HG02759 (cell line): ENCODE data around the gene ARHGAP8.
"Not testable (repeated sequence)": the region's sequence is repeated elsewhere in the genome, so short reads cannot be mapped to it uniquely, and the experiment has no call there.

ENCODE experiments used
- ATAC-seq: cut with Tn5 transposase; IDR thresholded peaks from one replicate; pipeline ENCODE4 v1.9.1; 2021; ENCODE audit warnings: mild to moderate bottlenecking, moderate library complexity; ENCODE audit not compliant: unreplicated experiment

Gene ARHGAP8

DNA sequence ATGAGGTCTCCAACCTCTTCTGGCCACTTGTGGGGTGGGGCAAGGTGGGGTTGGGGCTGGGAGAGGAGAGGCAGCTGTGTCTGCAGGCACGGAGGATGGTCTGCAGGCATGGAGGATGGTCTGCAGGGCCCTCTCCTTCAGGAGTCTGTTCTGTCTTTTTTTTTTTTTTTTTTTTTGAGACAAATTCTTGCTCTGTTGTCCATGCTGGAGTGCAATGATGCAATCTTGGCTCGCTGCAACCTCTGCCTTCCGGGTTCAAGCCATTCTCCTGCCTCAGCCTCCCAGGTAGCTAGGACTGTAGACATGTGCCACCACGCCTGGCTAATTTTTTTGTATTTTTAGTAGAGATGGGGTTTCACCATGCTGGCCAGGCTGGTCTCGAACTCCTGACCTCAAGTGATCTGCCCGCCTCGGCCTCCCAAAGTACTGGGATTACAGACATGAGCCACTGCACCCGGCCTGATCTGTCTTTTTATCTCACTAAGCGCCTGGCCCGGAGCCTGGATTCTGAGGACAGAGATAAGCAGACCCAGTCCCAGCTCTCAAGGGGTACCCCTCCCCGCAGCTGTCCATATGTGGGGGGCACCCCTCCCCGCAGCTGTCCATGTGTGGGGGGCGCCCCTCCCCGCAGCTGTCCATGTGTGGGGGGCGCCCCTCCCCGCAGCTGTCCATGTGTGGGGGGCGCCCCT lies 47.7 kb downstream of the ARHGAP8 start:
- not testable (repeated sequence) for ATAC-seq

- ATAC-seq, result no peak
Measured at GRCh38 chr22:44801476-44801875, 49.1 kb downstream of the ARHGAP8 start.

- ATAC-seq, result no peak
Measured at GRCh38 chr22:44802071-44802700, 49.8 kb downstream of the ARHGAP8 start.

DNA sequence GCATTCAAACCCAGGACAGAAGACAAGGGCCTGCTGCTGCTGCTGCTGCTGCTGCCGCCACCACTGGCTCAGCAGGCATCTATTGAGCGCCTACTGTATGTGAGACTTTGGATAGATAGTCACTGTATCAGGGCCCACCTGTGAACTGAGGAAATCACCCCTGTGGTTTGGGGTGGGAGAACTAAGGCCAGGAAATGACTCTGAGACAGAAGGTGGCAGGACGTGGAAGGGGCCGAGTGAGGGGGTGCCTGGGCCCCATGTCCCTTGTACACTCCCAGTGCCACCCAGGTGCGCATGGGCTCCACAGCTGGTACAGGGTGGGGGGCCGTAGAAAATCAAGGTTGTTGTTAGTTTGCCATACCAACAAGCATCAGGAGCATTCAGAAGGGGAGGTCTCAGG lies 50.6 kb downstream of the ARHGAP8 start:
- ATAC-seq, result no peak

GRCh38 chr22:44804327-44804726 lies 52.0 kb downstream of the ARHGAP8 start:
- no peak for ATAC-seq

GRCh38 chr22:44805711-44806110 lies 53.3 kb downstream of the ARHGAP8 start:
- ATAC-seq, result no peak

- ATAC-seq, result no peak
Measured at GRCh38 chr22:44807232-44807631, 54.9 kb downstream of the ARHGAP8 start.

DNA sequence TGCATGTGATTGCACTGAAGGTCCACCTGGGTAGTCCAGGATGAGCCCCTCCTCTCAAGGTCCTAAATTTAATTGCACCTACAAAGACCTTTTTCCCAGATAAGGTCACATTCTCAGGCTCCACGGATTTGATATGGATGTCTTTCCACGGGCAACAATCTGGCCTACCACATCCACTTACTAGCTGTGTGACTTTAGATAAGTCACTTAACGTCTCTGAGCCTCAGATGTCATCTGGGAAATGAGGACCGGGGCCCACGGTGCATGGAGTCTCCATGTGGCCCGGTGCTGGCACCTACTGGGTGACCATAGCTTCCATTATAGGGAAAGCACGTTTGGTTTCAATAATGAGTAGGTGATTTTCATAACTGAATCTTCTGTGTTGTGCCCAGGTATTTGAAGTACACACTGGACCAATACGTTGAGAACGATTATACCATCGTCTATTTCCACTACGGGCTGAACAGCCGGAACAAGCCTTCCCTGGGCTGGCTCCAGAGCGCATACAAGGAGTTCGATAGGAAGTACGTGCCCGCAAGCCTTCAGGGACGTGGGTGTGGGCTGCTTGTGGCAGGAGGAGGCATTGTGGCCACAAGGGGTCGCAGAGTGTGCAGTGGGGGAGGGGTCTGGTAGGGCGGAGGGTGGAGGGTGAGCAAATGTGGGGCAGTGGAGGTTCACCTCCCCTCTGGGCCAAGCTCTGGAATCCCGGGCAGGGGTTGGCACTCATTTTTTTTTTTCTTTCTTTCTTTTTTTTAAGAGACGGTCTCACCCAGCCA lies 55.7 kb downstream of the ARHGAP8 start:
- no peak for ATAC-seq

DNA sequence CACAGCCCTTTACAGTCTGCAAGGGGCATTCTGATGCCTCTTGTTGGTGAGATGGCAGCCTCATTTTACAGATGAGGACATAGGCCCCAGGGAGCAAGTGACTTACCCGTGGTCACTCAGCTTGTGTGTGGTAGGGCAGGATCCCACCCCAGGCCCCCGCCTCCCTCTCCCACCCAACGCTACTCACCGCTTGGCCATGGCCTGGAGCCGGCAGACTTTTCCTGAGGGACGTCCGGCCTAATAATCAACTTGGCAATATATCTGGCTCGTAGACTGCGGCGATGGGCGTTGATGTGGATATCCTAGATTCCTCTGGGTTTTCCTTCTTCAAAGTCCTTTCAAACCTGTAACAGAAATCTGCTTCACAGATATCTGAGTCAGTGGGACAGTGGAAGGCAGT lies 57.1 kb downstream of the ARHGAP8 start:
- no peak for ATAC-seq

- no peak for ATAC-seq
Measured at GRCh38 chr22:44811141-44811540, 58.8 kb downstream of the ARHGAP8 start.

GRCh38 chr22:44813416-44813815 lies 61.0 kb downstream of the ARHGAP8 start:
- ATAC-seq, result no peak

GRCh38 chr22:44814266-44815098 lies 62.1 kb downstream of the ARHGAP8 start:
- no peak for ATAC-seq

- no peak for ATAC-seq
Measured at GRCh38 chr22:44815099-44816070, 63.0 kb downstream of the ARHGAP8 start.

DNA sequence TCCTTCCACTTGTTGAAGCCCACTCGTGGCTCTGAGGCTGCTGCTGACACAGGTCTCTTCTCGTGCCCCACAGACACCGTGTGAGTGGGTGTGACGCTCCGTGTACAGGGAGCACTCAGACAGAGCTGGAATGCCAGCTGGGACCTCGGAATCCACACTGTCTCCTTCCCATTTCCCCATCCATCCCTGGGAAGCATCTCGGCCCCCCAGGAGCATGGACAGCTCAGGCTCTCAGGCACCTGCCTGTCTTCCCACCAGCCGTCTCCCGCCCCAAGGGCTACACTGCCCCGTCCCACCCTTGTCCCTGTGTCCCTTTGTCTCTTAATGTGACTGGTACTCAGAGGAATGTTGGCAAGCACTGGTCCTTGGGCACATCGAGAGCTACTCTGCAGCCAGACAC lies 63.8 kb downstream of the ARHGAP8 start:
- ATAC-seq, result no peak

- no peak for ATAC-seq
Measured at GRCh38 chr22:44818727-44819126, 66.4 kb downstream of the ARHGAP8 start.

DNA sequence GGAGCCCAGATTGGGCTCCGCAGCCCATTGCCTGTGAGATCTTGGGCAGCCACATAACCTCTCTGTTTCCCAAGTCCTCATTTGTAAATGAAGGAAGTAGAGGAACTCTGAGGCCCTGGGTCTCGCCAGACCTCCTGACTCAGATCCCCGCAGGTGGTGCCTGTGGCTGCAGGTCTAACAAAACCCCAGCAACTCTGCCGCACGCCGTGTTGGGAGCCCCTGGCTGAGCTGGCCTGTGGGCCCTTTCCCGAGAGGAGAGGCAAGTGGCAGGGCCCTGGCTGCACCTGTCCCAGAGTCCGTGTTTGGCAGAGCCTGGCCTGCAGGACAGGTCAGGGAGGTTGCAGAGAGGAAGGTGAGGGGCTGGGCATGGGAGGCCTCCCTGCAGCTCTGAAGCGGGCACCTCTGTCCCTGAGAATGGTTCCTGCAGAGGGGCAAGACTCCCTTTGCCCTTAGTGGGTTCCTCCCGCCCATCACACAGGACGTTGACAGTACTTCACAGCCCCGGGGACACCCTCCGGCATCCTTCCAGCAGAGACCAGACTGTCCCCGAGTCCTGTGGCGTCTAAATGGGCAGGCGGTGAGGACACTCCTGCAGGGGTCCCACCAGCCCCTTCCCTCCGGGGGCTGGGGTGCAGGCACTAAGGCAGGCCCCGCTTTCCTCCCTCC lies 67.7 kb downstream of the ARHGAP8 start:
- no peak for ATAC-seq

- no peak for ATAC-seq
Measured at GRCh38 chr22:44821741-44822475, 69.5 kb downstream of the ARHGAP8 start.

DNA sequence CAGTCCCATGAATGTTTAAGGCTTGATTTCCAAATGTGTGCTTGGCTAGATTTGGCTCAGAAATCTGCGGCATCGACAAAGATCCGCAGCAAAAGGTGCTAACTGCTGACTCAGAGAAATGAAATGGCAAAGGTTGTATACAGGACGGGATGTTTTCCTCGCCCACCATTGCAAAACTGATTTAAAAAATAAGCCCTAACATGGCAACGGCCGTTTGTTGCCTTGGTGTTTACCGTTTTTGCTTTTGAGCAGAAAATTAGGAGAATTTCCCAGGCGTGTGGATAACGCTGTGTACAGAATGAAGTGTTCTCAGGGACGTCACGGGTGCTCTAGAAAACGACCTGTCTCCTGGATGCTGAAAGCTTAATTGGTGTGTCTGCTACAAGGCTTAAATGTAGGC lies 70.2 kb downstream of the ARHGAP8 start:
- ATAC-seq, result no peak

DNA sequence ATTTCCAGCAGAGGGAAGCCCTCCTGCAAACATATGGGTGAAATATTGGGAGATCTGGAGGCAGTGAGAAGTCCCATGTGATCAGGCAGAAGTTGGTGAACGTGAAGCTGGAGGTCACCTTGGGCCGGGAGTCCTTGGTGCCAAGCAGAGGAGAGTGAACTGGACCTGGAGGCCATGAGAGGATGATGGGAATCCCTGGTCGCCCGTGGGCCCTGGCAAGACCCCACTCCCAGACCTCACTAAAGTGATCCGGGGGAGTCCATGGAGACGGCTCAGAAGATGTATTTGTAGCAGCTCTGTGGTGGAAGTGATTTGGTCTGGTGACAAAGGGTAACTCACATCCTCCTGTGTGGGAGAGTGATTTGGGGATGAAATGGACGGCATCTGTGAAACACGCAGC lies 71.0 kb downstream of the ARHGAP8 start:
- no peak for ATAC-seq
